ENCODE results near the gene TMEM200B.
"Not testable (repeated sequence)": the region's sequence is repeated elsewhere in the genome, so short reads cannot be mapped to it uniquely, and the experiment has no call there.

Gene TMEM200B

GRCh38 chr1:29108041-29108440, 15.7 kb downstream of the TMEM200B start:
- DNase-seq (ENCODE audit: low read depth) = not testable (repeated sequence)

GRCh38 chr1:29105822-29106221, 17.9 kb downstream of the TMEM200B start:
- no peak for DNase-seq (ENCODE audit: low read depth)

GRCh38 chr1:29100487-29100886, 23.2 kb downstream of the TMEM200B start:
- DNase-seq (ENCODE audit: low read depth) = no peak

GRCh38 chr1:29099286-29099685, 24.4 kb downstream of the TMEM200B start:
- no peak for DNase-seq (ENCODE audit: low read depth)

GRCh38 chr1:29096231-29096886, 27.3 kb downstream of the TMEM200B start:
- no peak for DNase-seq (ENCODE audit: low read depth)

- DNase-seq (ENCODE audit: low read depth) = no peak
These were observed 28.7 kb downstream of the TMEM200B start for GRCh38 chr1:29094954-29095353.

GRCh38 chr1:29094433-29094832, 29.3 kb downstream of the TMEM200B start:
- DNase-seq (ENCODE audit: low read depth) = no peak

- not testable (repeated sequence) for DNase-seq (ENCODE audit: low read depth)
These were observed 31.0 kb downstream of the TMEM200B start for GRCh38 chr1:29092704-29093103.

- no peak for DNase-seq (ENCODE audit: low read depth)
These were observed 32.6 kb downstream of the TMEM200B start for GRCh38 chr1:29090937-29091618.

GRCh38 chr1:29084196-29084521, 39.5 kb downstream of the TMEM200B start:
- DNase-seq (ENCODE audit: low read depth) = no peak

- DNase-seq (ENCODE audit: low read depth) = no peak
These were observed 40.1 kb downstream of the TMEM200B start for GRCh38 chr1:29083317-29084195.

GRCh38 chr1:29082519-29082918, 41.2 kb downstream of the TMEM200B start:
- no peak for DNase-seq (ENCODE audit: low read depth)

- no peak for DNase-seq (ENCODE audit: low read depth)
These were observed 42.5 kb downstream of the TMEM200B start for GRCh38 chr1:29081201-29081600.

GRCh38 chr1:29079916-29080629, 43.6 kb downstream of the TMEM200B start:
- DNase-seq (ENCODE audit: low read depth) = not testable (repeated sequence)

GRCh38 chr1:29077155-29077554, 46.5 kb downstream of the TMEM200B start:
- DNase-seq (ENCODE audit: low read depth) = no peak

All from activated T-helper 1 cell treated with Interleukin-2 at 50 U/mL for 16 hours (primary cell).